Measurements from ENCODE around the gene KIRREL3. TPM values are rescaled to one million over a fixed set of nuclear protein-coding genes. Genes with fewer than 3 reads are reported as not detected.

The KIRREL3 gene
- polyA plus RNA-seq, 1 of the 3 experiments (the other 2 are of a cell fraction): 3.7 TPM

DNA sequence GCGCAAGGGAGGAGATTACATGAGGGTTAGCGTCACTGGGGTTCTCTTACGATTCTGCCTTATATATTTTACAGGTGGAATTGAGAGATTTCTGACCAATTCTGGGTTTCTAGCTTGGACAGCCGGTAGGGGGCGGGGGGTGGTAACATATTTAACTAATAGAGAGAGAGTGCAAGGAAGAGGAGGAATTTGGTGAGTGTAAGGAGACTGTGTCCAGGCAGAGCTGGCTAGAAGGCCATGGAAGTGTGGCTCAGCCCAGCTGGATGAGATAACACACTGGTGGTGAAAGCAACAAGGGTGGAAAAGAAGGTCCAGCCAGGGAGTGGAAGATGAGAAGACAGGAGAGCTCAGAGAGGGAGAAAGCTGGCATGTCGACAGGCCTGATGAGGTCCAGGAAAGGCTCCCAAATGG lies 588.6 kb downstream of the KIRREL3 start:
- no peak overlapping the region for H3K27ac ChIP-seq (ENCODE audit: low read depth in 2 of 2, low read length in 1 of 2)
- no peak overlapping the region for H3K4me2 ChIP-seq
- H3K27me3 ChIP-seq (ENCODE audit: insufficient read depth): no peaks in the 10 kb centered on the region
- TF ChIP-seq YY1 (IDR thresholded peaks at IDR 0.05; ENCODE audit: low read depth) (no peak), RCOR1 (IDR thresholded peaks at IDR 0.05; ENCODE audit: low read length) (no peak), MXI1 (IDR thresholded peaks at IDR 0.05; ENCODE audit: low read depth, low read length) (no peak), NRF1 (IDR thresholded peaks at IDR 0.05; ENCODE audit: low read depth, low read length) (no peak), ELF1 (IDR thresholded peaks at IDR 0.05) (no peak), FOSL2 (IDR thresholded peaks at IDR 0.05; ENCODE audit: borderline replicate concordance, low read depth) (no peak), FOXM1 (IDR thresholded peaks at IDR 0.05; ENCODE audit: low read depth) (no peak), EZH2phosphoT487 (IDR thresholded peaks at IDR 0.05; ENCODE audit: borderline replicate concordance, low read depth) (no peak), GABPA (IDR thresholded peaks at IDR 0.05; ENCODE audit: low read depth) (no peak), SIN3A (IDR thresholded peaks at IDR 0.05; ENCODE audit: borderline replicate concordance, low read depth, low read length) (no peak), EP300 (IDR thresholded peaks at IDR 0.05; ENCODE audit: borderline replicate concordance in 1 of 2, low read depth in 1 of 2, low read length in 1 of 2) (no peak), TCF12 (IDR thresholded peaks at IDR 0.05) (no peak), REST (IDR thresholded peaks at IDR 0.05; ENCODE audit: low read depth, low read length) (no peak), RFX5 (IDR thresholded peaks at IDR 0.05; ENCODE audit: low read length) (no peak), SMC3 (IDR thresholded peaks at IDR 0.05; ENCODE audit: low read depth, low read length) (no peak), USF2 (IDR thresholded peaks at IDR 0.05; ENCODE audit: borderline replicate concordance, low read depth, low read length) (no peak), IRF3 (IDR thresholded peaks at IDR 0.05; ENCODE audit: low read depth, low read length) (no peak)
- TF ChIP-seq, protein P1, sequence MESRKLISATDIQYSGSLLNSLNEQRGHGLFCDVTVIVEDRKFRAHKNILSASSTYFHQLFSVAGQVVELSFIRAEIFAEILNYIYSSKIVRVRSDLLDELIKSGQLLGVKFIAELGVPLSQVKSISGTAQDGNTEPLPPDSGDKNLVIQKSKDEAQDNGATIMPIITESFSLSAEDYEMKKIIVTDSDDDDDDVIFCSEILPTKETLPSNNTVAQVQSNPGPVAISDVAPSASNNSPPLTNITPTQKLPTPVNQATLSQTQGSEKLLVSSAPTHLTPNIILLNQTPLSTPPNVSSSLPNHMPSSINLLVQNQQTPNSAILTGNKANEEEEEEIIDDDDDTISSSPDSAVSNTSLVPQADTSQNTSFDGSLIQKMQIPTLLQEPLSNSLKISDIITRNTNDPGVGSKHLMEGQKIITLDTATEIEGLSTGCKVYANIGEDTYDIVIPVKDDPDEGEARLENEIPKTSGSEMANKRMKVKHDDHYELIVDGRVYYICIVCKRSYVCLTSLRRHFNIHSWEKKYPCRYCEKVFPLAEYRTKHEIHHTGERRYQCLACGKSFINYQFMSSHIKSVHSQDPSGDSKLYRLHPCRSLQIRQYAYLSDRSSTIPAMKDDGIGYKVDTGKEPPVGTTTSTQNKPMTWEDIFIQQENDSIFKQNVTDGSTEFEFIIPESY (IDR thresholded peaks at IDR 0.05; ENCODE audit: borderline replicate concordance, low read depth): no peak
- TF ChIP-seq, protein P2, sequence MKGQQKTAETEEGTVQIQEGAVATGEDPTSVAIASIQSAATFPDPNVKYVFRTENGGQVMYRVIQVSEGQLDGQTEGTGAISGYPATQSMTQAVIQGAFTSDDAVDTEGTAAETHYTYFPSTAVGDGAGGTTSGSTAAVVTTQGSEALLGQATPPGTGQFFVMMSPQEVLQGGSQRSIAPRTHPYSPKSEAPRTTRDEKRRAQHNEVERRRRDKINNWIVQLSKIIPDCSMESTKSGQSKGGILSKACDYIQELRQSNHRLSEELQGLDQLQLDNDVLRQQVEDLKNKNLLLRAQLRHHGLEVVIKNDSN (IDR thresholded peaks at IDR 0.05; ENCODE audit: borderline replicate concordance, low read depth): no peak
- no peaks in the 10 kb centered on the region for H3K9me2 ChIP-seq
- peaks cover 0 to 12% of the 10 kb centered on the region in 2 experiments for H3K36me3 ChIP-seq (replicated peaks in 1 of 2; ENCODE audit: control insufficient read depth in 1 of 2, insufficient read depth in 2 of 2, low read length in 1 of 2)
- POLR2A ChIA-PET: no interaction called here
- H2AFZ ChIP-seq (ENCODE audit: low read depth): no peak overlapping the region
- H3K4me3 ChIP-seq (ENCODE audit: low read depth in 2 of 2, low read length in 1 of 2): no peak overlapping the region
- 93% methylated on average over 6 of the region's 6 CpGs for WGBS (ENCODE audit: low lambda C conversion rate)
- no peaks in the 10 kb centered on the region for H3K9me3 ChIP-seq
- H3F3A ChIP-seq (replicated peaks; ENCODE audit: insufficient read depth): no peaks in the 10 kb centered on the region
- H3K4me1 ChIP-seq (ENCODE audit: control insufficient read depth in 1 of 2, insufficient read depth in 2 of 2, low read depth in 1 of 2, low read length in 1 of 2): peaks cover 0 to 3% of the 10 kb centered on the region in 2 experiments; a peak in 1 of 4 replicates
- no peaks in the 10 kb centered on the region for H3K79me2 ChIP-seq (ENCODE audit: insufficient read depth)
- CTCF ChIA-PET: interaction anchor here (0.6 to 2.4 kb wide), 3 partner anchors 51 to 105 kb away, joined by 3 to 8 read pairs (median 3); no protein-coding TSS in a partner anchor
- H4K20me1 ChIP-seq (ENCODE audit: insufficient read depth): no peaks in the 10 kb centered on the region
- no peak overlapping the region for H3K9ac ChIP-seq
- DNase-seq: no peak

All from SK-N-SH (cell line).